ENCODE measurements around the gene TAC4.

Gene TAC4

GRCh38 chr17:49821466-49821865 lies 26.4 kb downstream of the TAC4 start:
- Histone ChIP-seq H3K4me1 (ENCODE audit: control insufficient read depth, low read depth, low read length) (peaks cover 30% of the 10 kb centered on the region), H3K9ac (ENCODE audit: low read length) (no peak overlapping the region), H3K4me3 (ENCODE audit: low read length) (no peak overlapping the region), H3K36me3 (ENCODE audit: control insufficient read depth, low read depth, low read length) (peaks cover 91% of the 10 kb centered on the region), H3K9me3 (ENCODE audit: control insufficient read depth, low read depth, low read length) (no peaks in the 10 kb centered on the region), H3K27me3 (ENCODE audit: control insufficient read depth, insufficient read depth, low read length) (no peaks in the 10 kb centered on the region), H3K27ac (ENCODE audit: low read length) (no peak overlapping the region)

DNA sequence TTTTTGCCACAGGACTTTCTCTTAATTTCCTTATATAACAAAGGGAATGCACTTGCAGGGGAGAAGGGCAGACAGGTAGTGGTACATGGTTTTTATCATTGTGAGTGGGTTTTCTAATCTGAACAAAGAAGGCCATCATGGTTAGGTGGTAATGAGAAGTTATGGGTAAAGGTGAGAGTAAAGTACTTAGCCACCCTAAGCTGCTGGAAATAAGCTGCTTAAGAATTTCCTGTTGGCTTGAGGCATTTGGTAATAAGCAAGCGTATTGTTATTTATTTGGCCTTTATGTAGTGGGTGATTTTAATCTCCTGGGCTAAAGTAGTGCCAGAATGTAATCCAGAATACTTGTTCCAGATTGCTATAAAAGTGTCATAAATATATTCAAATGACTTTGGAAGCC lies 27.1 kb downstream of the TAC4 start:
- H3K27ac ChIP-seq (ENCODE audit: low read length): no peak overlapping the region
- H3K36me3 ChIP-seq (ENCODE audit: control insufficient read depth, low read depth, low read length): peaks cover 84% of the 10 kb centered on the region
- H3K4me3 ChIP-seq (ENCODE audit: low read length): no peak overlapping the region
- no peaks in the 10 kb centered on the region for H3K27me3 ChIP-seq (ENCODE audit: control insufficient read depth, insufficient read depth, low read length)
- no peak overlapping the region for H3K9ac ChIP-seq (ENCODE audit: low read length)
- peaks cover 36% of the 10 kb centered on the region for H3K4me1 ChIP-seq (ENCODE audit: control insufficient read depth, low read depth, low read length)
- no peaks in the 10 kb centered on the region for H3K9me3 ChIP-seq (ENCODE audit: control insufficient read depth, low read depth, low read length)

DNA sequence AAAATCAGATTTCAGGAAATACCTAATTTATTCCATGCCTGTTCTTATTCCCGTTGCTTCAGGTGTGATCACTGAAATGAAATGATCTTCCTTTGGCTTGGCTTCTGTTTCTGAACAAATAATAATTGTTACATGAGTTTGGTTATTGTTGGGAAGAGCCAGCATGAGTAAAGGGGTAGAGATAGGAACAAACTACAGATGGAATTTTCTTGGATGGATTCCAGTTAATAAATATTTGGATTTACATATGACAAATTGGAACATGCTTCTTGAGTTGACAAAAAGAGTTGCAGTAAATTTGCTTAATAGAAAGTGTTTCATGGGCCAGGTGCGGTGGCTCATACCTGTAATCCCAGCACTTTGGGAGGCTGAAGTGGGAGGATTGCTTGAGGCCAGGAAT lies 28.2 kb downstream of the TAC4 start:
- H3K27ac ChIP-seq (ENCODE audit: low read length): no peak overlapping the region
- H3K4me1 ChIP-seq (ENCODE audit: control insufficient read depth, low read depth, low read length): peaks cover 40% of the 10 kb centered on the region
- no peak overlapping the region for H3K4me3 ChIP-seq (ENCODE audit: low read length)
- H3K36me3 ChIP-seq (ENCODE audit: control insufficient read depth, low read depth, low read length): peaks cover 73% of the 10 kb centered on the region
- H3K9me3 ChIP-seq (ENCODE audit: control insufficient read depth, low read depth, low read length): no peaks in the 10 kb centered on the region
- H3K27me3 ChIP-seq (ENCODE audit: control insufficient read depth, insufficient read depth, low read length): no peaks in the 10 kb centered on the region
- H3K9ac ChIP-seq (ENCODE audit: low read length): no peak overlapping the region

GRCh38 chr17:49819138-49819537 lies 28.7 kb downstream of the TAC4 start:
- Histone ChIP-seq H3K4me3 (ENCODE audit: low read length) (no peak overlapping the region), H3K9ac (ENCODE audit: low read length) (no peak overlapping the region), H3K36me3 (ENCODE audit: control insufficient read depth, low read depth, low read length) (peaks cover 68% of the 10 kb centered on the region), H3K27ac (ENCODE audit: low read length) (no peak overlapping the region), H3K9me3 (ENCODE audit: control insufficient read depth, low read depth, low read length) (no peaks in the 10 kb centered on the region), H3K27me3 (ENCODE audit: control insufficient read depth, insufficient read depth, low read length) (no peaks in the 10 kb centered on the region), H3K4me1 (ENCODE audit: control insufficient read depth, low read depth, low read length) (peaks cover 46% of the 10 kb centered on the region)

GRCh38 chr17:49817993-49818392 lies 29.9 kb downstream of the TAC4 start:
- peaks cover 61% of the 10 kb centered on the region for H3K36me3 ChIP-seq (ENCODE audit: control insufficient read depth, low read depth, low read length)
- no peaks in the 10 kb centered on the region for H3K27me3 ChIP-seq (ENCODE audit: control insufficient read depth, insufficient read depth, low read length)
- H3K4me1 ChIP-seq (ENCODE audit: control insufficient read depth, low read depth, low read length): peaks cover 57% of the 10 kb centered on the region
- H3K9ac ChIP-seq (ENCODE audit: low read length): no peak overlapping the region
- no peaks in the 10 kb centered on the region for H3K9me3 ChIP-seq (ENCODE audit: control insufficient read depth, low read depth, low read length)
- no peak overlapping the region for H3K27ac ChIP-seq (ENCODE audit: low read length)
- H3K4me3 ChIP-seq (ENCODE audit: low read length): no peak overlapping the region

GRCh38 chr17:49815761-49816281 lies 32.0 kb downstream of the TAC4 start:
- Histone ChIP-seq H3K4me1 (ENCODE audit: control insufficient read depth, low read depth, low read length) (peaks cover 57% of the 10 kb centered on the region), H3K9ac (ENCODE audit: low read length) (peak overlapping the region; percentile 83), H3K27me3 (ENCODE audit: control insufficient read depth, insufficient read depth, low read length) (no peaks in the 10 kb centered on the region), H3K9me3 (ENCODE audit: control insufficient read depth, low read depth, low read length) (no peaks in the 10 kb centered on the region), H3K27ac (ENCODE audit: low read length) (peak overlapping the region; percentile 95), H3K4me3 (ENCODE audit: low read length) (peak overlapping the region; percentile 62), H3K36me3 (ENCODE audit: control insufficient read depth, low read depth, low read length) (peaks cover 49% of the 10 kb centered on the region)

- H3K9ac ChIP-seq (ENCODE audit: low read length): peak overlapping the region; percentile 83
- no peaks in the 10 kb centered on the region for H3K27me3 ChIP-seq (ENCODE audit: control insufficient read depth, insufficient read depth, low read length)
- H3K36me3 ChIP-seq (ENCODE audit: control insufficient read depth, low read depth, low read length): peaks cover 43% of the 10 kb centered on the region
- H3K4me3 ChIP-seq (ENCODE audit: low read length): peak overlapping the region; percentile 62
- peaks cover 52% of the 10 kb centered on the region for H3K4me1 ChIP-seq (ENCODE audit: control insufficient read depth, low read depth, low read length)
- H3K9me3 ChIP-seq (ENCODE audit: control insufficient read depth, low read depth, low read length): no peaks in the 10 kb centered on the region
- peak overlapping the region; percentile 95 for H3K27ac ChIP-seq (ENCODE audit: low read length)
These were observed 32.9 kb downstream of the TAC4 start for GRCh38 chr17:49814781-49815529.

DNA sequence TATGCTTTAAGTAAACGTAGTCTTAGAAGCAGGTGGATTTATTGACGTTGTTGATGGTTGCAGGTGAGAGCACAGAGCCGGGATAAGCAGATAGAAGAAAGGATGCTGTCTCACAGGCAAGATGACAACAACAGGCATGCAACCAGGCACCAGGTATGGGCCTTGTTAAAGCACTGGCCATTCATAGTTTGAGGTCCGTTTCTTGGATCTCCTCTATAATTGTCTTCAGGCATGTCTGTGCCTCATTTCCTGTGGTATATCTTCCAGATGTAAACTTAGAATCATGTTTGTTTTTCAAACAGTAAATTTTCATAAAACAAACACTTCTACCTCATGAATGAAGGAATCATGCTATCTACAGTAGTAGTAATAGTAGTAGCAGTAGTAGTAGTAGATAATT lies 38.8 kb downstream of the TAC4 start:
- no peak overlapping the region for H3K9ac ChIP-seq (ENCODE audit: low read length)
- no peak overlapping the region for H3K4me3 ChIP-seq (ENCODE audit: low read length)
- H3K36me3 ChIP-seq (ENCODE audit: control insufficient read depth, low read depth, low read length): peaks cover 58% of the 10 kb centered on the region
- H3K27ac ChIP-seq (ENCODE audit: low read length): no peak overlapping the region
- H3K9me3 ChIP-seq (ENCODE audit: control insufficient read depth, low read depth, low read length): no peaks in the 10 kb centered on the region
- peaks cover 22% of the 10 kb centered on the region for H3K4me1 ChIP-seq (ENCODE audit: control insufficient read depth, low read depth, low read length)
- H3K27me3 ChIP-seq (ENCODE audit: control insufficient read depth, insufficient read depth, low read length): no peaks in the 10 kb centered on the region

GRCh38 chr17:49798738-49799137 lies 49.1 kb downstream of the TAC4 start:
- peaks cover 58% of the 10 kb centered on the region for H3K36me3 ChIP-seq (ENCODE audit: control insufficient read depth, low read depth, low read length)
- H3K27me3 ChIP-seq (ENCODE audit: control insufficient read depth, insufficient read depth, low read length): no peaks in the 10 kb centered on the region
- H3K9ac ChIP-seq (ENCODE audit: low read length): no peak overlapping the region
- H3K9me3 ChIP-seq (ENCODE audit: control insufficient read depth, low read depth, low read length): no peaks in the 10 kb centered on the region
- H3K27ac ChIP-seq (ENCODE audit: low read length): no peak overlapping the region
- no peaks in the 10 kb centered on the region for H3K4me1 ChIP-seq (ENCODE audit: control insufficient read depth, low read depth, low read length)
- H3K4me3 ChIP-seq (ENCODE audit: low read length): no peak overlapping the region

- Histone ChIP-seq H3K9me3 (ENCODE audit: control insufficient read depth, low read depth, low read length) (no peaks in the 10 kb centered on the region), H3K4me3 (ENCODE audit: low read length) (no peak overlapping the region), H3K27me3 (ENCODE audit: control insufficient read depth, insufficient read depth, low read length) (no peaks in the 10 kb centered on the region), H3K9ac (ENCODE audit: low read length) (no peak overlapping the region), H3K36me3 (ENCODE audit: control insufficient read depth, low read depth, low read length) (peaks cover 60% of the 10 kb centered on the region), H3K4me1 (ENCODE audit: control insufficient read depth, low read depth, low read length) (no peaks in the 10 kb centered on the region), H3K27ac (ENCODE audit: low read length) (no peak overlapping the region)
These were observed 49.7 kb downstream of the TAC4 start for GRCh38 chr17:49798182-49798581.

- Histone ChIP-seq H3K4me1 (ENCODE audit: control insufficient read depth, low read depth, low read length) (no peaks in the 10 kb centered on the region), H3K4me3 (ENCODE audit: low read length) (no peak overlapping the region), H3K9me3 (ENCODE audit: control insufficient read depth, low read depth, low read length) (no peaks in the 10 kb centered on the region), H3K9ac (ENCODE audit: low read length) (no peak overlapping the region), H3K27ac (ENCODE audit: low read length) (no peak overlapping the region), H3K27me3 (ENCODE audit: control insufficient read depth, insufficient read depth, low read length) (no peaks in the 10 kb centered on the region), H3K36me3 (ENCODE audit: control insufficient read depth, low read depth, low read length) (peaks cover 69% of the 10 kb centered on the region)
These were observed 52.5 kb downstream of the TAC4 start for GRCh38 chr17:49795372-49795771.

GRCh38 chr17:49793309-49793708 lies 54.6 kb downstream of the TAC4 start:
- H3K27me3 ChIP-seq (ENCODE audit: control insufficient read depth, insufficient read depth, low read length): no peaks in the 10 kb centered on the region
- H3K9ac ChIP-seq (ENCODE audit: low read length): no peak overlapping the region
- no peak overlapping the region for H3K4me3 ChIP-seq (ENCODE audit: low read length)
- peaks cover 52% of the 10 kb centered on the region for H3K36me3 ChIP-seq (ENCODE audit: control insufficient read depth, low read depth, low read length)
- H3K27ac ChIP-seq (ENCODE audit: low read length): no peak overlapping the region
- no peaks in the 10 kb centered on the region for H3K9me3 ChIP-seq (ENCODE audit: control insufficient read depth, low read depth, low read length)
- H3K4me1 ChIP-seq (ENCODE audit: control insufficient read depth, low read depth, low read length): peaks cover 6% of the 10 kb centered on the region
